Pancreas (tissue), 10 donors: ENCODE data around the gene IL12RB1. TPM values are rescaled to one million over a fixed set of nuclear protein-coding genes. Genes with fewer than 3 reads are reported as not detected.

Source experiments
- ATAC-seq, 4 donors: fragments of 200-7000 bp; cut with Tn5 transposase; one replicate each; pipeline versions ENCODE4 v1.8.0 to v1.9.1; 2020; ENCODE audit warnings: mild to moderate bottlenecking in 4 of 4, moderate library complexity in 4 of 4
- DNase-seq, 6 donors: peaks; one replicate each; pipeline ENCODE4 v3.0.0-alpha.2; 2020
- FAIRE-seq: peaks from 2 replicates; lab custom pipeline; 2012; peaks lifted over from hg19 to GRCh38; lab: Jason Lieb, UNC
- H3K27ac ChIP-seq, 4 donors: fragments of 200-600 bp; sonication (generic); 1 replicate in 3 of 4; 2 replicates in 1 of 4; pipeline versions ENCODE4 v1.5.0 to v1.8.0; 2020
- H3K27me3 ChIP-seq, 4 donors: fragments of 200-600 bp; one replicate each; pipeline ENCODE4 v1.8.0; 2021
- H3K36me3 ChIP-seq, 3 donors: fragments of 200-600 bp; sonication (generic) in 1 of 3; one replicate each; pipeline versions ENCODE4 v1.5.0 to v1.8.0; 2020 to 2021
- H3K4me1 ChIP-seq, 3 donors: fragments of 200-600 bp; one replicate each; pipeline ENCODE4 v1.8.0; 2021
- H3K4me3 ChIP-seq, 4 donors: fragments of 200-600 bp; sonication (generic) in 2 of 4; one replicate each; pipeline versions ENCODE4 v1.5.0 to v1.8.0; 2020 to 2021
- H3K9me3 ChIP-seq, 4 donors: fragments of 200-600 bp; one replicate each; pipeline ENCODE4 v1.8.0; 2021
- WGBS, 2 donors: extraction: QIAGEN DNeasy Blood & Tissue Kit; methylation state at CpG; one replicate each; pipeline ENCODE4 v1.1.7; 2013; 5-methylcytosine and 5-hydroxymethylcytosine counted together
- intact Hi-C, 3 donors: fragments of 100-400 bp; cut with DNase I; formaldehyde crosslinking; loops; one replicate each; pipeline versions ENCODE4 v1.11.1 to v1.14.2; 2022
- polyA plus RNA-seq, 2 donors: library from polyadenylated mRNA; stranded (reverse); fragments of 200-250 nt; gene quantifications; one replicate each; pipeline ENCODE4 v1.2.3, GENCODE V29; 2013
- total RNA-seq, 6 donors: library from RNA; stranded (reverse); fragmentation: NEBNext Ultra II Directional in 4 of 6; extraction: Animal tissue kit (Norgen Biotek cat#: 25700) in 4 of 6; gene quantifications; one replicate each; pipeline versions ENCODE4 v1.2.1 to v1.2.4, GENCODE V29; 2021 to 2023
- TF ChIP-seq, protein P1 (sequence below), 4 donors: fragments of 200-600 bp; sonication (generic) in 3 of 4; IDR thresholded peaks; one replicate each; pipeline versions ENCODE4 v1.5.0 to v1.8.0; 2021; ENCODE audit warnings: antibody characterized with exemption in 4 of 4
- donor health status: healthy with polysubstance abuse.
- donor health status: DM: no; HTN: no; CAD: no; lungs with moderate emphysema.
- donor health status: DM: no; HTN: no; CAD: no.
- donor health status: control.
- donor health status: control.
- donor health status: Bipolar disorder and iron deficiency.
- donor health status: DM: yes; HTN: yes; CAD: no.
- donor health status: DM: no; HTN: no; CAD: no.
- donor health status: DM: no; HTN: no; CAD: no.
- donor health status: DM: yes; HTN: yes; CAD: no.

The IL12RB1 gene
- total and polyA plus RNA-seq, 8 donors, result 0.15 to 1.1 (median 0.40) TPM

DNA sequence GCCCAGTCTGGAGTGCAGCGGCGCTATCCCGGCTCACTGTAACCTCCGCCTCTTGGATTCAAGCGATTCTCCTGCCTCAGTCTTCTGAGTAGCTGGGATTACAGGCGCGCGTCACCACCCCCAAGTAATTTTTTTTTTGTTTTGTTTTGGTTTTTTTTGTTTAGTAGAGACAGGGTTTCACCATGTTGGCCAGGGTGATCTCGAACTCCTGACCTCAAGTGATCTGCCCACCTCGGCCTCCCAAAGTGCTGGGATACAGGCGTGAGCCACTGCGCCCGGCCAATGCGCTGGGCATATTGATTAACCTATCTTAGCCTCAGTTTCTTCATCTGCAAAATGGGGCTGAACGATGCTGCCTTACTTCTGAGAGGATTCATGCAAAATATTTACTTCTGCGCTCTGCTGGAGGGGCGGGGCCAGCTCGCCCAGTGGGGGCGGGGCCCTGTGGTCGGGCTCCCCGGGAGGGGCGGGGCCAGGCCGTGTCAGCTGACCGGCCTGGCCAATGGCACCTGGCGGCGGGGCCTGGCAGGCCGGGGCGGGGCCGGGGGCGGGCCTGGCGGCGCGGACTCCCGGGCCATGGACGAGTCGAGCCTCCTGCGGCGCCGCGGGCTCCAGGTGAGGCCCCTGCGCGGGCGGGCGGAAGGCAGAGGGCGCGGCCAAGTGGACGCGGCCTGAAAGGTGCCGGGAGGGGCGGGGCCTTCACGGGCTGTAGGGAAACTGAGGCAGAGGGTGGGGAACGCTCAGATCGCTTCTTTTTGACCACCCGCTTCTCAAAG lies 10.7 kb upstream of the IL12RB1 start, which contains the start of gene MAST3:
MAST3 (plus strand) TSS at position 562 of the 776 bp plus-strand sequence; CDS start at position 577, 15 bp downstream.
- Histone ChIP-seq H3K27me3 (no peaks in the 10 kb centered on the region), H3K36me3 (no peaks in the 10 kb centered on the region), H3K27ac (no peak within 1 kb of the TSS), H3K4me3 (peak within 1 kb of the TSS; percentile 19 to 81 (median 50)), H3K9me3 (no peaks in the 10 kb centered on the region), H3K4me1 (peaks cover 0 to 7% (median 0%) of the 10 kb centered on the region in 3 donors)
- TF ChIP-seq, protein P1, sequence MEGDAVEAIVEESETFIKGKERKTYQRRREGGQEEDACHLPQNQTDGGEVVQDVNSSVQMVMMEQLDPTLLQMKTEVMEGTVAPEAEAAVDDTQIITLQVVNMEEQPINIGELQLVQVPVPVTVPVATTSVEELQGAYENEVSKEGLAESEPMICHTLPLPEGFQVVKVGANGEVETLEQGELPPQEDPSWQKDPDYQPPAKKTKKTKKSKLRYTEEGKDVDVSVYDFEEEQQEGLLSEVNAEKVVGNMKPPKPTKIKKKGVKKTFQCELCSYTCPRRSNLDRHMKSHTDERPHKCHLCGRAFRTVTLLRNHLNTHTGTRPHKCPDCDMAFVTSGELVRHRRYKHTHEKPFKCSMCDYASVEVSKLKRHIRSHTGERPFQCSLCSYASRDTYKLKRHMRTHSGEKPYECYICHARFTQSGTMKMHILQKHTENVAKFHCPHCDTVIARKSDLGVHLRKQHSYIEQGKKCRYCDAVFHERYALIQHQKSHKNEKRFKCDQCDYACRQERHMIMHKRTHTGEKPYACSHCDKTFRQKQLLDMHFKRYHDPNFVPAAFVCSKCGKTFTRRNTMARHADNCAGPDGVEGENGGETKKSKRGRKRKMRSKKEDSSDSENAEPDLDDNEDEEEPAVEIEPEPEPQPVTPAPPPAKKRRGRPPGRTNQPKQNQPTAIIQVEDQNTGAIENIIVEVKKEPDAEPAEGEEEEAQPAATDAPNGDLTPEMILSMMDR (IDR thresholded peaks at IDR 0.05), result no peak
- intact Hi-C loops, result no loop called here
- FAIRE-seq (no peak), DNase-seq (peak; percentile 89 to 97 (median 95)), ATAC-seq (peak; percentile 95 to 98 (median 96))
- WGBS, 2 donors, result 20 to 22% methylated on average over 53 to 54 of the region's 54 CpGs

GRCh38 chr19:18096258-18096657 lies 9.5 kb upstream of the IL12RB1 start:
- H3K4me1 ChIP-seq, result peaks cover 0 to 7% (median 0%) of the 10 kb centered on the region in 3 donors
- 90 to 92% methylated on average over 2 of the region's 2 CpGs for WGBS, 2 donors
- TF ChIP-seq, protein P1 (IDR thresholded peaks at IDR 0.05), result no peak
- DNase-seq, result no peak
- H3K4me3 ChIP-seq, result no peak overlapping the region
- H3K27ac ChIP-seq, result no peak overlapping the region
- H3K36me3 ChIP-seq, result no peaks in the 10 kb centered on the region
- ATAC-seq, result no peak
- no peaks in the 10 kb centered on the region for H3K27me3 ChIP-seq
- FAIRE-seq, result no peak
- H3K9me3 ChIP-seq, result no peaks in the 10 kb centered on the region
- intact Hi-C loops, result no loop called here

DNA sequence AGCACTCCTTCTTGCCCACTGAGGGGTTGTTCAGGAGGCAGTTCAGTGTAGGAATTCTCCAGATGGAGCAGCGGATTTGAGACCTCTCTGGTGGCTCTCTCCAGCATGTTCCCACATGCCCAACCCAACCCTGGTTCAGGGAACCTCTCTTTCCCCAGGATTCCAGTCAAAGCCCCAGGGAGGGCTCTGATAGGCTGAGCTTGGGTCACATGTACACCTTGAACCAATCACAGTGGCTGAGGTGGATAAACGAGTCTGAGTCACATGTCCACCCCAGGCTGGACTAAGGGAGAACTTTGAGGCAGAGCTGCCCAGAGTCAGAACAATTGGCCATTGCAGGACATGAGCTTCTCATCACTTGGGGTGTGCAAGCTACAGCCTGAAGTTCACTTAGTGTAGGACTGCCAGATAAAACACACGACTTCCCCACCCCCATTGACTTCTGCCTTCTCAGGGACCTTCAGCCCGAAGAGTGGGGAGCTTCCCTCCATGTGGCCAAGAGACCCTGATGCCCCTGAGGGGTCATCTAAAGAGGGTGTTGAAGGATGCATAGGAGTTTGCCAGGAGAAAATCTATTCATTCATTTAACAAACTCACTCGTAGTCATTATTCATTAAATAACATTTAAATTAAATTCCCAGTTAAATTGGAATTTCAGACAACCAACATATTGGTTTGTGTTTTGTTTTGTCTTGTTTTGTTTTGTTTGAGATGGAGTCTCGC lies 6.9 kb upstream of the IL12RB1 start:
- H3K36me3 ChIP-seq, result no peaks in the 10 kb centered on the region
- no peak overlapping the region for H3K4me3 ChIP-seq
- H3K27me3 ChIP-seq, result no peaks in the 10 kb centered on the region
- TF ChIP-seq, protein P1 (IDR thresholded peaks at IDR 0.05), result no peak
- intact Hi-C loops, result no loop called here
- DNase-seq (peak in 1 of 6 donors; percentile 9), FAIRE-seq (no peak), ATAC-seq (no peak)
- 67 to 73% methylated on average over 6 of the region's 6 CpGs for WGBS, 2 donors
- H3K4me1 ChIP-seq, result peaks cover 0 to 6% (median 0%) of the 10 kb centered on the region in 3 donors
- H3K27ac ChIP-seq, result no peak overlapping the region
- no peaks in the 10 kb centered on the region for H3K9me3 ChIP-seq

GRCh38 chr19:18091217-18091608 lies 4.5 kb upstream of the IL12RB1 start:
- no peaks in the 10 kb centered on the region for H3K9me3 ChIP-seq
- 64 to 69% methylated on average over 12 of the region's 12 CpGs for WGBS, 2 donors
- no peaks in the 10 kb centered on the region for H3K27me3 ChIP-seq
- H3K36me3 ChIP-seq, result no peaks in the 10 kb centered on the region
- peak overlapping the region in 2 of 4 donors; percentile 23 to 41 for H3K27ac ChIP-seq
- FAIRE-seq (no peak), DNase-seq (peak in 1 of 6 donors; percentile 65), ATAC-seq (peak in 3 of 4 donors; percentile 23 to 63 (median 59))
- H3K4me1 ChIP-seq, result no peaks in the 10 kb centered on the region
- TF ChIP-seq, protein P1 (IDR thresholded peaks at IDR 0.05), result no peak
- H3K4me3 ChIP-seq, result no peak overlapping the region
- intact Hi-C loops, result no loop called here
